A549 (cell line): ENCODE results near the gene CHCT1. TPM values are rescaled to one million over a fixed set of nuclear protein-coding genes. Genes with fewer than 3 reads are reported as not detected.

Experiments used
- ATAC-seq, 2 experiments: fragments of 200-7000 bp in 1 of 2; fragments of >200 bp in 1 of 2; cut with Nextera tagmentation in 1 of 2; cut with Tn5 transposase in 1 of 2; 3 replicates each; pipeline versions ENCODE4 v1.8.0 to v1.9.1; 2018 to 2020; ENCODE audit warnings: mild to moderate bottlenecking in 1 of 2, moderate library complexity in 1 of 2
- CTCF ChIA-PET: fragments of 300-600 bp; sonication (Branson Sonifier 250); formaldehyde crosslinking; extraction: SDS; loops from one replicate; lab custom pipeline; 2021; ENCODE audit warnings: antibody characterized with exemption, inconsistent platforms; lab: Yijun Ruan, JAX
- POLR2A ChIA-PET: fragments of 350-600 bp; formaldehyde crosslinking; extraction: SDS; loops from one replicate; lab custom pipeline; 2021; ENCODE audit warnings: antibody characterized with exemption, inconsistent platforms; lab: Yijun Ruan, JAX
- DNase-seq, 2 experiments: peaks; one replicate each; pipeline versions ENCODE4 v3.0.0 to v3.0.0-alpha.2; 2011 to 2016; ENCODE audit warnings: low read depth in 1 of 2, low spot score in 1 of 2
- FAIRE-seq: peaks from 2 replicates; lab custom pipeline; 2011; peaks lifted over from hg19 to GRCh38; lab: Jason Lieb, UNC
- H3K27ac ChIP-seq, 2 experiments: fragments of >200 bp; sonication (Bioruptor Twin); formaldehyde crosslinking; 3 replicates each; pipeline ENCODE4 v1.5.1; 2016 to 2017
- H3K4me1 ChIP-seq: fragments of >200 bp; sonication (Bioruptor Twin); formaldehyde crosslinking; 3 replicates; pipeline ENCODE4 v1.6.1; 2016
- H3K4me2 ChIP-seq: fragments of >200 bp; sonication (Bioruptor Twin); formaldehyde crosslinking; 3 replicates; pipeline ENCODE4 v1.6.1; 2016
- H3K4me3 ChIP-seq: fragments of >200 bp; sonication (Bioruptor Twin); formaldehyde crosslinking; 3 replicates; pipeline ENCODE4 v1.5.1; 2016
- H3K9me3 ChIP-seq: fragments of >200 bp; sonication (Bioruptor Twin); formaldehyde crosslinking; 3 replicates; pipeline ENCODE4 v1.6.1; 2016
- ATOH8 ChIP-seq: fragments of 250-450 bp; sonication (Bioruptor Pico); IDR thresholded peaks from 2 replicates; pipeline ENCODE4 v1.5.0; 2020; ENCODE audit warnings: low read depth, mild to moderate bottlenecking, moderate library complexity
- BHLHE40 ChIP-seq: IDR thresholded peaks from 2 replicates; pipeline ENCODE4 v1.6.1; 2012; ENCODE audit warnings: low read depth, low read length, inconsistent platforms
- CBX2 ChIP-seq: fragments of 200-600 bp; sonication (generic); IDR thresholded peaks from 2 replicates; pipeline ENCODE4 v1.6.1; 2016; ENCODE audit warnings: low read depth, mild to moderate bottlenecking, borderline replicate concordance
- CBX8 ChIP-seq: fragments of 200-600 bp; sonication (generic); IDR thresholded peaks from 2 replicates; pipeline ENCODE4 v1.6.1; 2016
- CEBPB ChIP-seq, 2 experiments: fragments of >200 bp in 1 of 2; sonication (Bioruptor Twin) in 1 of 2; formaldehyde crosslinking in 1 of 2; IDR thresholded peaks; 2 replicates each; pipeline ENCODE4 v1.6.1; 2012 to 2016
- CHD4 ChIP-seq: fragments of 200-600 bp; sonication (generic); IDR thresholded peaks from 2 replicates; pipeline ENCODE4 v1.6.1; 2016; ENCODE audit warnings: antibody characterized with exemption, mild to moderate bottlenecking, borderline replicate concordance
- CTCF ChIP-seq: fragments of >200 bp; sonication (Bioruptor Twin); formaldehyde crosslinking; IDR thresholded peaks from 3 replicates; pipeline ENCODE4 v1.5.1; 2016
- E2F6 ChIP-seq: IDR thresholded peaks from 2 replicates; pipeline ENCODE4 v1.6.1; 2012; ENCODE audit warnings: low read depth, borderline replicate concordance
- EHF ChIP-seq: fragments of 250-450 bp; sonication (Bioruptor Pico); IDR thresholded peaks from 2 replicates; pipeline ENCODE4 v1.5.0; 2020; ENCODE audit warnings: mild to moderate bottlenecking
- EHMT2 ChIP-seq: fragments of 200-600 bp; sonication (generic); IDR thresholded peaks from 2 replicates; pipeline ENCODE4 v1.6.1; 2016; ENCODE audit warnings: antibody characterized with exemption, low read depth, mild to moderate bottlenecking, moderate library complexity
- ELK1 ChIP-seq: fragments of 150-350 bp; IDR thresholded peaks from 2 replicates; pipeline ENCODE4 v1.6.1; 2014; ENCODE audit warnings: low read depth, mild to moderate bottlenecking, low read length
- ESRRA ChIP-seq: fragments of 150-350 bp; IDR thresholded peaks from 2 replicates; pipeline ENCODE4 v1.6.1; 2014; ENCODE audit warnings: mild to moderate bottlenecking, low read length, borderline replicate concordance
- FOSB ChIP-seq: fragments of 250-450 bp; sonication (Bioruptor Pico); IDR thresholded peaks from 2 replicates; pipeline ENCODE4 v1.5.0; 2020; ENCODE audit warnings: mild to moderate bottlenecking, moderate library complexity
- FOXS1 ChIP-seq: fragments of 250-450 bp; sonication (Bioruptor Pico); IDR thresholded peaks from 2 replicates; pipeline ENCODE4 v1.5.0; 2020; ENCODE audit warnings: mild to moderate bottlenecking, moderate library complexity
- HDAC2 ChIP-seq: fragments of 200-600 bp; sonication (generic); IDR thresholded peaks from 2 replicates; pipeline ENCODE4 v1.6.1; 2016
- HES2 ChIP-seq: fragments of >200 bp; sonication (Bioruptor Twin); formaldehyde crosslinking; IDR thresholded peaks from 2 replicates; pipeline ENCODE4 v1.6.1; 2016
- HEYL ChIP-seq: fragments of 250-450 bp; sonication (Bioruptor Pico); IDR thresholded peaks from 2 replicates; pipeline ENCODE4 v1.8.0; 2021; ENCODE audit warnings: mild to moderate bottlenecking, moderate library complexity
- JUNB ChIP-seq: fragments of >200 bp; sonication (Bioruptor Twin); formaldehyde crosslinking; IDR thresholded peaks from 2 replicates; pipeline ENCODE4 v1.6.1; 2016
- KDM1A ChIP-seq: fragments of 200-600 bp; sonication (generic); IDR thresholded peaks from 2 replicates; pipeline ENCODE4 v1.6.1; 2016; ENCODE audit warnings: low read depth, mild to moderate bottlenecking
- MAX ChIP-seq: IDR thresholded peaks from 2 replicates; pipeline ENCODE4 v1.6.1; 2012
- NFE2L2 ChIP-seq: fragments of 150-350 bp; conservative IDR thresholded peaks from 2 replicates; pipeline ENCODE4 v1.6.1; 2014; ENCODE audit warnings: low read length
- PBX3 ChIP-seq: IDR thresholded peaks from 2 replicates; pipeline ENCODE4 v1.6.1; 2012
- PHF8 ChIP-seq: fragments of 200-600 bp; sonication (generic); IDR thresholded peaks from 2 replicates; pipeline ENCODE4 v1.6.1; 2016; ENCODE audit warnings: low read depth, mild to moderate bottlenecking, antibody characterized with exemption, moderate library complexity, borderline replicate concordance
- POLR2A ChIP-seq: IDR thresholded peaks from 2 replicates; pipeline ENCODE4 v1.6.1; 2012; ENCODE audit warnings: mild to moderate bottlenecking, low read length
- POLR2AphosphoS2 ChIP-seq: conservative IDR thresholded peaks from 2 replicates; pipeline ENCODE4 v1.6.1; 2012; ENCODE audit warnings: low read length, improper control_type of control experiment, inconsistent platforms
- RARB ChIP-seq: fragments of 250-450 bp; sonication (Bioruptor Pico); IDR thresholded peaks from 2 replicates; pipeline ENCODE4 v1.8.0; 2021; ENCODE audit warnings: mild to moderate bottlenecking, moderate library complexity
- RCOR1 ChIP-seq: fragments of 150-350 bp; IDR thresholded peaks from 2 replicates; pipeline ENCODE4 v1.6.1; 2014; ENCODE audit warnings: antibody characterized with exemption, low read length, low read depth
- SMC3 ChIP-seq: fragments of >200 bp; sonication (Bioruptor Twin); formaldehyde crosslinking; IDR thresholded peaks from 3 replicates; pipeline ENCODE4 v1.6.1; 2018; ENCODE audit warnings: inconsistent platforms
- TFCP2L1 ChIP-seq: fragments of 250-450 bp; sonication (Bioruptor Pico); IDR thresholded peaks from 2 replicates; pipeline ENCODE4 v1.5.0; 2021; ENCODE audit warnings: mild to moderate bottlenecking
- TP53 ChIP-seq: fragments of 250-450 bp; sonication (Bioruptor Pico); IDR thresholded peaks from 2 replicates; pipeline ENCODE4 v1.5.0; 2021; ENCODE audit warnings: mild to moderate bottlenecking, moderate library complexity
- USF2 ChIP-seq: fragments of 450-650 bp; IDR thresholded peaks from 2 replicates; pipeline ENCODE4 v1.6.1; 2014; ENCODE audit warnings: antibody characterized with exemption
- ZNF302 ChIP-seq: fragments of 250-450 bp; sonication (Bioruptor Pico); IDR thresholded peaks from 2 replicates; pipeline ENCODE4 v1.9.0; 2021; ENCODE audit warnings: inconsistent platforms, mild to moderate bottlenecking, moderate library complexity
- WGBS: methylation state at CpG from one replicate; pipeline ENCODE4 v1.1.6; 2017; ENCODE audit errors: missing lambda C conversion rate; 5-methylcytosine and 5-hydroxymethylcytosine counted together
- polyA plus RNA-seq, 4 experiments: library from polyadenylated mRNA; depleted of rRNA in 3 of 4; stranded (reverse); fragments of >200 nt; fragmentation: RNase III in 1 of 4; extraction: RNeasy Plus Mini Kit Qiagen cat#74134 plus additional on column Dnase treatment in 1 of 4; gene quantifications; 2 replicates in 3 of 4; 3 replicates in 1 of 4; pipeline ENCODE4 v1.2.3, GENCODE V29; 2011 to 2017

CHCT1 gene
- polyA plus RNA-seq, 2 of the 4 experiments (the other 2 are of a cell fraction) = 0.10 TPM; not detected in 1

- TF ChIP-seq CBX2 = no peak
- TF ChIP-seq KDM1A = no peak
- peak; percentile 55; the same call in 1 of the 2 replicates for TF ChIP-seq E2F6
- peak; percentile 17; the same call in 1 of the 2 replicates for TF ChIP-seq RARB
- TF ChIP-seq POLR2A = 0 out of 2 replicates have a peak, but pooled peaks have one; percentile 13
- no peak for TF ChIP-seq JUNB
- TF ChIP-seq EHMT2 = no peak
- TF ChIP-seq FOXS1 = no peak
- TF ChIP-seq USF2 = peak; percentile 64
- no peak for TF ChIP-seq CEBPB (IDR thresholded peaks at IDR 0.05)
- no peak for TF ChIP-seq SMC3
- TF ChIP-seq ATOH8 = no peak
- no peak for TF ChIP-seq ZNF302 (CRISPR knock-in tag)
- TF ChIP-seq FOSB (CRISPR knock-in tag) = peak; percentile 7; the same call in 1 of the 2 replicates
- TF ChIP-seq POLR2AphosphoS2 = no peak
- TF ChIP-seq HEYL (CRISPR knock-in tag) = no peak
- TF ChIP-seq MAX = peak; percentile 51; the same call in 1 of the 2 replicates
Observed at GRCh38 chr17:60392845-60393702, 29.2 kb upstream of the CHCT1 start (continued).

GRCh38 chr17:60393840-60394723 is 28.2 kb upstream of the CHCT1 start:
- FAIRE-seq = no peak
- Histone ChIP-seq H3K9me3 (no peaks in the 10 kb centered on the region), H3K27ac (peak overlapping the region in 1 of 2 experiments; percentile 96; a peak in 2 of 6 replicates), H3K4me2 (no peak overlapping the region; the same call in 2 of the 3 replicates), H3K4me3 (no peak overlapping the region), H3K4me1 (peaks cover 20% of the 10 kb centered on the region)
- DNase-seq = no peak
- 93% methylated on average over 17 of the region's 17 CpGs for WGBS
- no peak for ATAC-seq
- ChIA-PET POLR2A (no interaction called here), CTCF (interaction anchor here (1.7 to 2.5 kb wide), 2 partner anchors 27 to 251 kb away, joined by 3 to 6 read pairs; no protein-coding TSS in a partner anchor)
- TF ChIP-seq HEYL (CRISPR knock-in tag) = no peak
- TF ChIP-seq CHD4 = no peak
- no peak for TF ChIP-seq PBX3
- TF ChIP-seq NFE2L2 = no peak
- no peak for TF ChIP-seq SMC3
- TF ChIP-seq EHF (CRISPR knock-in tag) = no peak
- TF ChIP-seq CBX8 = no peak
- TF ChIP-seq BHLHE40 = no peak
- TF ChIP-seq ESRRA = no peak
- no peak for TF ChIP-seq HES2
- no peak for TF ChIP-seq RCOR1
- no peak for TF ChIP-seq FOSB (CRISPR knock-in tag)
- no peak for TF ChIP-seq HDAC2
- TF ChIP-seq ELK1 = no peak
- TF ChIP-seq CTCF = no peak
- no peak for TF ChIP-seq PHF8
- TF ChIP-seq TFCP2L1 = no peak
- TF ChIP-seq TP53 (CRISPR knock-in tag) = no peak
